HepG2 (cell line): ENCODE data around the gene ARL11. TPM values are rescaled to one million over a fixed set of nuclear protein-coding genes. Genes with fewer than 3 reads are reported as not detected.

Experiments used
- polyA plus RNA-seq, 8 experiments: library from polyadenylated mRNA; depleted of rRNA in 3 of 8; stranded (reverse) in 7 of 8; unstranded in 1 of 8; fragments of >200 nt; fragmentation: Illumina TruSeq in 4 of 8; extraction: Trizol in 4 of 8; gene quantifications; 2 replicates each; pipeline versions ENCODE4 v1.2.1 to v1.2.3, GENCODE V29; 2011 to 2016; ENCODE audit warnings: low read depth in 4 of 8, missing spikeins in 1 of 8, mixed read lengths in 1 of 8; ENCODE audit not compliant: insufficient read depth in 1 of 8
- total RNA-seq, 5 experiments: library from RNA; depleted of rRNA; stranded (reverse); fragments of >200 nt; fragmentation: Illumina TruSeq; extraction: Trizol; gene quantifications; 2 replicates each; pipeline ENCODE4 v1.2.3, GENCODE V29; 2016; ENCODE audit warnings: low read depth in 1 of 5

Gene ARL11
- total and polyA plus RNA-seq, 2 of the 13 experiments (the other 11 are each of a cell fraction or from before 2014, with no cell fraction given) = 0.04 to 0.22 TPM

Other genes starting within 250 kb of the ARL11 start
- gene CAB39L, start 184.4 kb upstream of the ARL11 start, total RNA-seq (2016; rRNA removed; fragmentation: Illumina TruSeq; extraction: Trizol) = 6.1 and 8.3 TPM in 2 replicates
- 2.2 and 3.1 TPM in 2 replicates for gene CAB39L, start 184.4 kb upstream of the ARL11 start, polyA plus RNA-seq (2011; rRNA removed)
- gene SETDB2, start 184.2 kb upstream of the ARL11 start, total RNA-seq (2016; rRNA removed; fragmentation: Illumina TruSeq; extraction: Trizol) = 8.7 and 9.5 TPM in 2 replicates
- gene SETDB2, start 184.2 kb upstream of the ARL11 start, polyA plus RNA-seq (2011; rRNA removed) = 6.1 and 8.1 TPM in 2 replicates
- gene PHF11, start 132.6 kb upstream of the ARL11 start, total RNA-seq (2016; rRNA removed; fragmentation: Illumina TruSeq; extraction: Trizol) = 9.0 and 15.8 TPM in 2 replicates
- 17.5 and 22.0 TPM in 2 replicates for gene PHF11, start 132.6 kb upstream of the ARL11 start, polyA plus RNA-seq (2011; rRNA removed)
- 21.6 and 28.3 TPM in 2 replicates for gene RCBTB1, start 42.9 kb upstream of the ARL11 start, total RNA-seq (2016; rRNA removed; fragmentation: Illumina TruSeq; extraction: Trizol)
- 11.0 and 13.4 TPM in 2 replicates for gene RCBTB1, start 42.9 kb upstream of the ARL11 start, polyA plus RNA-seq (2011; rRNA removed)
- 51.8 and 96.5 TPM in 2 replicates for gene EBPL, start 63.0 kb downstream of the ARL11 start, total RNA-seq (2016; rRNA removed; fragmentation: Illumina TruSeq; extraction: Trizol)
- gene EBPL, start 63.0 kb downstream of the ARL11 start, polyA plus RNA-seq (2011; rRNA removed) = 121 and 152 TPM in 2 replicates
- gene KPNA3, start 164.2 kb downstream of the ARL11 start, total RNA-seq (2016; rRNA removed; fragmentation: Illumina TruSeq; extraction: Trizol) = 28.9 and 69.8 TPM in 2 replicates
- 9.9 and 13.0 TPM in 2 replicates for gene KPNA3, start 164.2 kb downstream of the ARL11 start, polyA plus RNA-seq (2011; rRNA removed)